Measurements from ENCODE around the gene MTX1. TPM values are rescaled to one million over a fixed set of nuclear protein-coding genes. Genes with fewer than 3 reads are reported as not detected.

The MTX1 gene
- total RNA-seq, 6 donors from 2014 or later: 23.0 to 68.4 (median 37.4) TPM

DNA sequence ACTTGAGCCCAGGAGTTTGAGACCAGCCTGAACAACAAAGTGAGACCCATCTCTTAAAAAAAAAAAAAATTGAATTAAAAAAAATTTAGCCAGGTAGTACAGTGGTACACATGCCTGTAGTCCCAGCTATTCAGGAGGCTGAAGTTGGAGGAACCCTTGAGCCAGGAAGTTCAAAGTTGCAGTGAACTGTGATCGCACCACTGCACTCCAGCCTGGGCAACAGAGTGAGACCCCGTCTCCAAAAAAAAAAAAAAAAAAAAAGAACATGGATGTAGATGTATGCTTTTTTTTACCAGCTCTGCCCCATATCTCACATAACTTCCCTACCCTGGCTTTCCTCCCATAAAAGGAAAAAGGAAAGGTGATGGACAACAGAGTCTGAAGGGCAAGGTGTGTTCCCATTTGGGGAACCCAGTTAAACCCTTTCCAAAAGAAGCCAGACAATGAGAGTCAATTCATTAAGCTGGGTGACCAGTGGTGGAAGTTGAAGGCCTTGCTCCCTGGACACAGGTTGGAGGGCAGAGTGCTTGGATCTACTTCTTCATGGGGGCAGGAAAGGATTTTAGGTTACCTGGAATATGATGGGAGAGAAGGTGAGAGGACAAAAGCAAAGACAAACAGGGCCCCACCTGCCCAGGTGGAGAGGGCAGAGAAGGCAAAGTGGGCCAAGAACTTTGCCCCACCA lies 38.3 kb upstream of the MTX1 start:
- Histone ChIP-seq H3K4me1 (peaks cover 44 to 48% (median 46%) of the 10 kb centered on the region in 4 donors), H3K36me3 (peaks cover 0 to 25% (median 14%) of the 10 kb centered on the region in 4 donors), H3K27ac (no peak overlapping the region), H3K9me3 (no peaks in the 10 kb centered on the region), H3K4me3 (no peak overlapping the region), H3K27me3 (peaks cover 0 to 7% (median 3%) of the 10 kb centered on the region in 4 donors)
- TF ChIP-seq POLR2AphosphoS5 (IDR thresholded peaks at IDR 0.05) (no peak), POLR2A (IDR thresholded peaks at IDR 0.05) (no peak), EP300 (IDR thresholded peaks at IDR 0.05) (no peak)
- TF ChIP-seq, protein P1, sequence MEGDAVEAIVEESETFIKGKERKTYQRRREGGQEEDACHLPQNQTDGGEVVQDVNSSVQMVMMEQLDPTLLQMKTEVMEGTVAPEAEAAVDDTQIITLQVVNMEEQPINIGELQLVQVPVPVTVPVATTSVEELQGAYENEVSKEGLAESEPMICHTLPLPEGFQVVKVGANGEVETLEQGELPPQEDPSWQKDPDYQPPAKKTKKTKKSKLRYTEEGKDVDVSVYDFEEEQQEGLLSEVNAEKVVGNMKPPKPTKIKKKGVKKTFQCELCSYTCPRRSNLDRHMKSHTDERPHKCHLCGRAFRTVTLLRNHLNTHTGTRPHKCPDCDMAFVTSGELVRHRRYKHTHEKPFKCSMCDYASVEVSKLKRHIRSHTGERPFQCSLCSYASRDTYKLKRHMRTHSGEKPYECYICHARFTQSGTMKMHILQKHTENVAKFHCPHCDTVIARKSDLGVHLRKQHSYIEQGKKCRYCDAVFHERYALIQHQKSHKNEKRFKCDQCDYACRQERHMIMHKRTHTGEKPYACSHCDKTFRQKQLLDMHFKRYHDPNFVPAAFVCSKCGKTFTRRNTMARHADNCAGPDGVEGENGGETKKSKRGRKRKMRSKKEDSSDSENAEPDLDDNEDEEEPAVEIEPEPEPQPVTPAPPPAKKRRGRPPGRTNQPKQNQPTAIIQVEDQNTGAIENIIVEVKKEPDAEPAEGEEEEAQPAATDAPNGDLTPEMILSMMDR (IDR thresholded peaks at IDR 0.05): no peak
- ATAC-seq (ENCODE audit: low FRiP score in 2 of 2) (no peak), DNase-seq (no peak)
- 93 to 100% methylated on average over 2 of the region's 2 CpGs for WGBS, 2 donors

DNA sequence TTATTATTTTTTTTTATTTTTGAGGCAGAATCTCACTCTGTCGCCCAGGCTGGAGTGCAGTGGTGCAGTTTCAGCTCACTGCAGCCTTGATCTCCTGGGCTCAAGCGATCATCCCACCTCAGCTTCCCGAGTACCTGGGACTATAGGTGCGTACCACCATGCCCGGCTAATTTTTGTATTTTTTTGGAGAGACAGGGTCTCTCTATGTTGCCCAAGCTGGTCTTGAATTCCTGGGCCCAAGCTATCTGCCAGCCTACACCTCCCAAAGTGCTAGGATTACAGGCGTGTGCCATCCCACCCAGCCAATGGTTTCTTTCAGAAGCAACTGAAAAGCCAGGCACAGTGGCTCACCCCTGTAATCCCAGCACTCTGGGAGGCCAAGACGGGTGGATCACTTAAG lies 37.7 kb upstream of the MTX1 start:
- no peaks in the 10 kb centered on the region for H3K9me3 ChIP-seq
- peaks cover 0 to 25% (median 14%) of the 10 kb centered on the region in 4 donors for H3K36me3 ChIP-seq
- TF ChIP-seq POLR2A (IDR thresholded peaks at IDR 0.05) (no peak), POLR2AphosphoS5 (IDR thresholded peaks at IDR 0.05) (no peak), EP300 (IDR thresholded peaks at IDR 0.05) (no peak)
- TF ChIP-seq, protein P1 (IDR thresholded peaks at IDR 0.05): no peak
- DNase-seq: no peak
- H3K27me3 ChIP-seq: peaks cover 0 to 7% (median 3%) of the 10 kb centered on the region in 4 donors
- H3K4me3 ChIP-seq: no peak overlapping the region
- H3K4me1 ChIP-seq: peaks cover 44 to 49% (median 44%) of the 10 kb centered on the region in 4 donors
- no peak overlapping the region for H3K27ac ChIP-seq
- 95 to 97% methylated on average over 7 of the region's 7 CpGs for WGBS, 2 donors
- ATAC-seq (ENCODE audit: low FRiP score in 2 of 2): no peak

- Histone ChIP-seq H3K9me3 (no peaks in the 10 kb centered on the region), H3K4me3 (peak overlapping the region; percentile 71 to 94 (median 92)), H3K27ac (peak overlapping the region; percentile 91 to 99 (median 96)), H3K36me3 (peaks cover 0 to 25% (median 14%) of the 10 kb centered on the region in 4 donors), H3K4me1 (peaks cover 37 to 49% (median 40%) of the 10 kb centered on the region in 4 donors), H3K27me3 (peaks cover 0 to 7% (median 3%) of the 10 kb centered on the region in 4 donors)
- ATAC-seq (ENCODE audit: low FRiP score in 2 of 2) (peak; percentile 6 to 26), DNase-seq (no peak)
- TF ChIP-seq POLR2AphosphoS5 (IDR thresholded peaks at IDR 0.05) (no peak), POLR2A (IDR thresholded peaks at IDR 0.05) (no peak), EP300 (IDR thresholded peaks at IDR 0.05) (no peak)
- TF ChIP-seq, protein P1 (IDR thresholded peaks at IDR 0.05): no peak
- 48 to 50% methylated on average over 8 of the region's 8 CpGs for WGBS, 2 donors
Measured at GRCh38 chr1:155171836-155172731, 36.4 kb upstream of the MTX1 start.

GRCh38 chr1:155172732-155173477 lies 35.6 kb upstream of the MTX1 start, which contains the start of gene KRTCAP2:
Gene KRTCAP2, minus strand, starts transcription at chr1:155173304. Its CDS starts 80 bp downstream, at chr1:155173224.
- peak within 1 kb of the TSS; percentile 91 to 99 (median 96) for H3K27ac ChIP-seq
- DNase-seq: peak; percentile 91 to 97
- H3K4me1 ChIP-seq: peaks cover 33 to 44% (median 37%) of the 10 kb centered on the region in 4 donors
- TF ChIP-seq EP300 (IDR thresholded peaks at IDR 0.05): no peak
- peak in 3 of 4 donors; percentile 47 to 77 (median 48) for TF ChIP-seq POLR2A (IDR thresholded peaks at IDR 0.05)
- TF ChIP-seq, protein P1 (IDR thresholded peaks at IDR 0.05): peak; percentile 91 to 99 (median 96)
- peak; percentile 90 to 95 for TF ChIP-seq POLR2AphosphoS5 (IDR thresholded peaks at IDR 0.05)
- H3K4me3 ChIP-seq: peak within 1 kb of the TSS; percentile 71 to 94 (median 92)
- H3K36me3 ChIP-seq: peaks cover 0 to 25% (median 14%) of the 10 kb centered on the region in 4 donors
- H3K9me3 ChIP-seq: no peaks in the 10 kb centered on the region
- peaks cover 0 to 7% (median 3%) of the 10 kb centered on the region in 4 donors for H3K27me3 ChIP-seq
- ATAC-seq (ENCODE audit: low FRiP score in 2 of 2): peak; percentile 88 to 93
- WGBS, 2 donors: 0 to 1% methylated on average over 24 to 50 of the region's 57 CpGs

Measured in upper lobe of left lung (tissue), 6 donors.